ENCODE data around the gene MPZL2.

- TF ChIP-seq CTCF (IDR thresholded peaks at IDR 0.05) (no peak), POLR2A (IDR thresholded peaks at IDR 0.05) (no peak)
Observed at GRCh38 chr11:118214210-118214914, 49.7 kb downstream of the MPZL2 start.
